A673 (cell line): ENCODE results near the gene NEGR1.

ENCODE experiments used
- EZH2 ChIP-seq: fragments of 200-600 bp; sonication (generic); IDR thresholded peaks from 2 replicates; pipeline ENCODE4 v1.6.1; 2017; ENCODE audit warnings: borderline replicate concordance, low read depth, mild to moderate bottlenecking, mixed read lengths, antibody characterized with exemption, low read length; ENCODE audit not compliant: poor library complexity, severe bottlenecking
- TF ChIP-seq, protein P1 (sequence below): fragments of 300-800, 200-600 bp; sonication (generic); conservative IDR thresholded peaks from 2 replicates; pipeline ENCODE4 v1.5.1; 2017; ENCODE audit warnings: low read depth, mild to moderate bottlenecking, antibody characterized with exemption, low read length, moderate library complexity, mixed read lengths

DNA sequence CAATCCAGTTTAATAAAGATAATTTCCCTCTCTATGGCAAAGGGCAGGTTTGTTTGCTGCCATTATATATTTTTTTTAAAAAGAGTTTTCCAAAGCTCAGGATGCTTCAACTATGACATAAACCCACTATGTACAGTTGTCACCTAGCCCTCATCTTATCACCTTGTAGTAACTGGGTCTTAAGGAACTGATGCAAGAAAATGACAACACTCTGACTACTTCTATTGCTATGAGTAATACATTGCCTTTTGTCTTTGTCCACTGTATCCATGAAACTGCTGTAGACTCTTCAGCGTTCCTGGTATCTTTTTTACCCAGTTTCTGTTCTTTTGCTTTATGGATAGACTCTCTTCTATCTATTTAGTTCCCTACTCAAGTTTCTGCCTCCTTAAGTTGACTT lies 586.5 kb downstream of the NEGR1 start:
- TF ChIP-seq, protein P1, sequence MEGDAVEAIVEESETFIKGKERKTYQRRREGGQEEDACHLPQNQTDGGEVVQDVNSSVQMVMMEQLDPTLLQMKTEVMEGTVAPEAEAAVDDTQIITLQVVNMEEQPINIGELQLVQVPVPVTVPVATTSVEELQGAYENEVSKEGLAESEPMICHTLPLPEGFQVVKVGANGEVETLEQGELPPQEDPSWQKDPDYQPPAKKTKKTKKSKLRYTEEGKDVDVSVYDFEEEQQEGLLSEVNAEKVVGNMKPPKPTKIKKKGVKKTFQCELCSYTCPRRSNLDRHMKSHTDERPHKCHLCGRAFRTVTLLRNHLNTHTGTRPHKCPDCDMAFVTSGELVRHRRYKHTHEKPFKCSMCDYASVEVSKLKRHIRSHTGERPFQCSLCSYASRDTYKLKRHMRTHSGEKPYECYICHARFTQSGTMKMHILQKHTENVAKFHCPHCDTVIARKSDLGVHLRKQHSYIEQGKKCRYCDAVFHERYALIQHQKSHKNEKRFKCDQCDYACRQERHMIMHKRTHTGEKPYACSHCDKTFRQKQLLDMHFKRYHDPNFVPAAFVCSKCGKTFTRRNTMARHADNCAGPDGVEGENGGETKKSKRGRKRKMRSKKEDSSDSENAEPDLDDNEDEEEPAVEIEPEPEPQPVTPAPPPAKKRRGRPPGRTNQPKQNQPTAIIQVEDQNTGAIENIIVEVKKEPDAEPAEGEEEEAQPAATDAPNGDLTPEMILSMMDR, result no peak
- no peak for TF ChIP-seq EZH2
